DOHH2 (cell line): ENCODE data around the gene LRRC38.

Experiments
- H3F3A ChIP-seq: fragments of 200-600 bp; sonication (generic), shearing (Covaris generic); 2 replicates; pipeline ENCODE4 v1.6.0; 2016; ENCODE audit warnings: antibody characterized with exemption, mild to moderate bottlenecking; ENCODE audit not compliant: control insufficient read depth, insufficient read depth
- H3K27ac ChIP-seq: fragments of 200-600 bp; sonication (generic); 2 replicates; pipeline ENCODE4 v1.5.1; 2014; ENCODE audit warnings: low read depth, mild to moderate bottlenecking, low read length, moderate library complexity
- H3K27me3 ChIP-seq: fragments of 200-600 bp; sonication (generic); 2 replicates; pipeline ENCODE4 v1.6.1; 2014; ENCODE audit warnings: mild to moderate bottlenecking, low read length, mixed read lengths; ENCODE audit not compliant: control insufficient read depth
- H3K36me3 ChIP-seq: fragments of 200-600 bp; sonication (generic); 2 replicates; pipeline ENCODE4 v1.6.1; 2014; ENCODE audit warnings: mild to moderate bottlenecking, low read length, moderate library complexity, mixed read lengths; ENCODE audit not compliant: control insufficient read depth
- H3K4me1 ChIP-seq: fragments of 200-600 bp; sonication (generic); 2 replicates; pipeline ENCODE4 v1.6.1; 2014; ENCODE audit warnings: mild to moderate bottlenecking, low read length, mixed read lengths; ENCODE audit not compliant: control insufficient read depth
- H3K4me2 ChIP-seq: fragments of 200-600 bp; sonication (generic); 2 replicates; pipeline ENCODE4 v1.6.0; 2014; ENCODE audit warnings: mild to moderate bottlenecking, low read length, moderate library complexity
- H3K4me3 ChIP-seq: fragments of 200-600 bp; sonication (generic); 2 replicates; pipeline ENCODE4 v1.5.1; 2014; ENCODE audit warnings: mild to moderate bottlenecking, low read length, mixed read lengths
- H3K79me2 ChIP-seq: fragments of 200-600 bp; sonication (generic); 2 replicates; pipeline ENCODE4 v1.6.1; 2014; ENCODE audit warnings: mild to moderate bottlenecking, low read length, mixed read lengths; ENCODE audit not compliant: control insufficient read depth
- H3K9me2 ChIP-seq: fragments of 200-600 bp; sonication (generic); replicated peaks from 2 replicates; pipeline ENCODE4 v1.6.1; 2014; ENCODE audit warnings: mild to moderate bottlenecking, low read length, mixed read lengths; ENCODE audit not compliant: control insufficient read depth
- H3K9me3 ChIP-seq: fragments of 200-600 bp; sonication (generic); 2 replicates; pipeline ENCODE4 v1.6.1; 2014; ENCODE audit warnings: antibody characterized with exemption, low read length, mixed read lengths; ENCODE audit not compliant: control insufficient read depth, insufficient read depth
- H4K20me1 ChIP-seq: fragments of 200-600 bp; sonication (generic); 2 replicates; pipeline ENCODE4 v1.6.0; 2014; ENCODE audit warnings: low read depth, mild to moderate bottlenecking, antibody characterized with exemption, low read length, moderate library complexity; ENCODE audit not compliant: control insufficient read depth, insufficient read depth
- CTCF ChIP-seq: fragments of 200-600 bp; sonication (generic); IDR thresholded peaks from one replicate; pipeline ENCODE4 v1.5.1; 2014; ENCODE audit warnings: antibody characterized with exemption, mild to moderate bottlenecking, low read depth, low read length; ENCODE audit not compliant: poor library complexity, severe bottlenecking
- EZH2phosphoT487 ChIP-seq: fragments of 200-600 bp; sonication (generic); IDR thresholded peaks from 2 replicates; pipeline ENCODE4 v1.6.1; 2017; ENCODE audit warnings: borderline replicate concordance, mild to moderate bottlenecking, antibody characterized with exemption, low read length, moderate library complexity, mixed read lengths

The LRRC38 gene

GRCh38 chr1:13492711-13493110 is 21.1 kb downstream of the LRRC38 start:
- Histone ChIP-seq H3K4me1 (no peaks in the 10 kb centered on the region), H3K9me3 (no peaks in the 10 kb centered on the region), H3K4me2 (no peak overlapping the region), H3K4me3 (no peak overlapping the region), H3K27me3 (peaks cover 5% of the 10 kb centered on the region; the same call in 1 of the 2 replicates), H4K20me1 (no peaks in the 10 kb centered on the region), H3K27ac (no peak overlapping the region), H3K36me3 (no peaks in the 10 kb centered on the region), H3K79me2 (no peaks in the 10 kb centered on the region), H3F3A (no peaks in the 10 kb centered on the region), H3K9me2 (no peaks in the 10 kb centered on the region)
- TF ChIP-seq EZH2phosphoT487 (no peak), CTCF (no peak)

- no peak for TF ChIP-seq EZH2phosphoT487
- TF ChIP-seq CTCF, result no peak
- no peaks in the 10 kb centered on the region for H3F3A ChIP-seq
- no peaks in the 10 kb centered on the region for H3K27me3 ChIP-seq
- no peak overlapping the region for H3K27ac ChIP-seq
- H3K4me1 ChIP-seq, result no peaks in the 10 kb centered on the region
- no peaks in the 10 kb centered on the region for H3K79me2 ChIP-seq
- no peak overlapping the region for H3K4me2 ChIP-seq
- no peak overlapping the region for H3K4me3 ChIP-seq
- H4K20me1 ChIP-seq, result no peaks in the 10 kb centered on the region
- H3K9me3 ChIP-seq, result no peaks in the 10 kb centered on the region
- no peaks in the 10 kb centered on the region for H3K36me3 ChIP-seq
- H3K9me2 ChIP-seq, result no peaks in the 10 kb centered on the region
Observed at GRCh38 chr1:13487957-13488356, 25.8 kb downstream of the LRRC38 start.

GRCh38 chr1:13487143-13487868 is 26.5 kb downstream of the LRRC38 start:
- Histone ChIP-seq H3K4me1 (no peaks in the 10 kb centered on the region), H3K9me2 (no peaks in the 10 kb centered on the region), H3F3A (no peaks in the 10 kb centered on the region), H3K36me3 (no peaks in the 10 kb centered on the region), H3K4me3 (no peak overlapping the region), H3K4me2 (no peak overlapping the region), H4K20me1 (no peaks in the 10 kb centered on the region), H3K27me3 (no peaks in the 10 kb centered on the region), H3K27ac (no peak overlapping the region), H3K9me3 (no peaks in the 10 kb centered on the region), H3K79me2 (no peaks in the 10 kb centered on the region)
- no peak for TF ChIP-seq CTCF
- no peak for TF ChIP-seq EZH2phosphoT487
